ENCODE results near the gene RSF1. TPM values are rescaled to one million over a fixed set of nuclear protein-coding genes. Genes with fewer than 3 reads are reported as not detected.

Gene RSF1
- total RNA-seq, 1 donor: 136 TPM

Other genes with a start within 250 kb of the RSF1 start
- gene AQP11, start 230.8 kb downstream of the RSF1 start, total RNA-seq: 0.10 TPM
- 135 TPM for gene CLNS1A, start 182.9 kb downstream of the RSF1 start, total RNA-seq
- 2.8 TPM for gene AAMDC, start 422 bp upstream of the RSF1 start, total RNA-seq
- 63.8 TPM for gene INTS4, start 173.9 kb upstream of the RSF1 start, total RNA-seq
- gene KCTD14, start 202.6 kb upstream of the RSF1 start, total RNA-seq: not detected
- gene THRSP, start 243.1 kb upstream of the RSF1 start, total RNA-seq: 0.31 TPM

Data from mononuclear cell (primary cell).